Activated naive CD4-positive, alpha-beta T cell (primary cell): ENCODE results near the gene CHAF1A.

Source experiments
- DNase-seq, 4 experiments: peaks; one replicate each; lab custom pipeline; 2025; lab: John Stamatoyannopoulos, UW

CHAF1A gene

GRCh38 chr19:4405977-4406376 is 3.5 kb downstream of the CHAF1A start:
- no peak for DNase-seq

DNA sequence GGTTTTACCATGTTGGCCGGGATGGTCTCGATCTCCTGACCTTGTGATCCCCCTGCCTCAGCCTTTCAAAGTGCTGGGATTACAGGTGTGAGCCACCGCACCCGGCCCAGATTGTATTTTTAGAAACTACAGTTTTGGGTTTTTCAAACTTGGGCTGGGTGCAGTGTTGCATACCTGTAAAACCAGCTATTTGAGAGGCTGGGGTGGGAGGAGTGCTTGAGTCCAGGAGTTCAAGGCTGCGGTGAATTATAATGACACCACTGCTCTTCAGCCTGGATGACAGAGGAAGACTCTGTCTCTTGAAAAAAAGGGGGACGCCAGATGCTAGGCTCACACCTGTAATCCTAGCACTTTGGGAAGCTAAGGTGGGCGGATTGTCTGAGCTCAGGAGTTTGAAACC is 4.2 kb downstream of the CHAF1A start:
- no peak for DNase-seq

- DNase-seq: no peak
These were observed 6.9 kb downstream of the CHAF1A start for GRCh38 chr19:4409123-4409933.

DNA sequence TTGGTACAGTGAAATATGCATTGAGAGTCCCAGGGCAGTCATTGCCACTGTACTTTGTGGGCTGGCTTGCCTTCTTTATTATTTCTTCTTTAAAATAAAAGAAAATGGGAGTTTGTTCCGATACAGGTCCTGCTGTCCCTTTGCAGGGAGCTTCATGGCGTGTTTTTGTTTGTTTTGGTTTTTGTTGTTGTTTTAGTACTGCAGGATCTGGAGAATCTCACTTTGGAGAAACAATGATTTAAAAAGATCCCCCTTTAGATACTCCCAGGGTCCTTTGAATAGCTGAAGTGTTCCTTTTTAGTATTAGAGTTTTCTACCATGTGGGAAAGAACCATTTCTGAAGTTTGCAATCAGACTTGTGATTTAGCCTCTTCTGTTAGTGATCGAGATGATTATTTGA is 11.1 kb downstream of the CHAF1A start:
- DNase-seq: no peak

- no peak for DNase-seq
These were observed 11.8 kb downstream of the CHAF1A start for GRCh38 chr19:4414144-4414799.

DNA sequence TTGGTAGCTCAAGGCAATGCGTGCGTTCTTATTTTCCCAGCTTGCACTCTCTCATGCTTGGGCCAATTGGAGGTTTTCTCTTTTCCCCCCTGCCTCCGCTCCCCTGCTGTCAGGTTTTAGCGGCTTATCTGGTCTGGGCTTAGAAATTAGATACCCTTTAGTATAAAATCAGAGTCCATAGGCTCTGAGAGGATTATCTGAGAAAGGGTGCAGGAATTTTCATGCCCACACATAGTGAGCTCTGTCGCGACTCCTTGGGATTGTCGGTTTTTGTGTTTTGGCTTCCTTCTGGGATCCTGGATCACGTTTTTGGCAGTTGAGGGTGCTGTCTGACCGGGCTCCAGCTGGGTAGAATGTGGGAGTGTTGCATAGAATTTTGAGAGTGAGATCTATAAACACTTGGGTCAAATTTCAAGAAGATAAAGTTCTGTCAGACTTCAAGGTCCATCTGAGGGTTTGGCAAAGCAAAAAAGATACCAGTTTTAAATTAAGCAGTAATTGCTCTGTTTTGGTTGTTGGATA is 12.4 kb downstream of the CHAF1A start:
- DNase-seq: no peak

GRCh38 chr19:4415352-4415751 is 12.9 kb downstream of the CHAF1A start:
- DNase-seq: no peak

- DNase-seq: no peak
These were observed 13.8 kb downstream of the CHAF1A start for GRCh38 chr19:4416268-4416667.

GRCh38 chr19:4423416-4424126 is 21.1 kb downstream of the CHAF1A start:
- DNase-seq: no peak

DNA sequence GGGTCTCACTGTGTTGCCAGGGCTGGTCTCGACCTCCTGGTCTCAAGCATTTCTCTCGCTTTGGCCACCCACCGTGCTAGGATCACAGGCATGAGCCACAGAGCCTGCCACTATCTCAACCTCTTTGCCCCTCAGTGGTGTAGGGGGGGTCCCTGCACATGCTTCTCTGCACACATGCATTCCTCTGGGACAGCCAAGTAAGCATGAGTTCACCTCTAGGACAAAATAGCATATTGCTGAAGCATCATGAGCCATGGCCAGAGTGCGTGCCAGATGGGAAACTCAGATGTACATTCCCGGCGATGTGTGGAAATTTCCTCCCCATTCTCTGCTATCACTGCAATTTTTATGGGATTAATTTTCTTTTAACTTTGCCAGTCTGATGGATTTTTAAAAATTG is 23.1 kb downstream of the CHAF1A start:
- no peak for DNase-seq

DNA sequence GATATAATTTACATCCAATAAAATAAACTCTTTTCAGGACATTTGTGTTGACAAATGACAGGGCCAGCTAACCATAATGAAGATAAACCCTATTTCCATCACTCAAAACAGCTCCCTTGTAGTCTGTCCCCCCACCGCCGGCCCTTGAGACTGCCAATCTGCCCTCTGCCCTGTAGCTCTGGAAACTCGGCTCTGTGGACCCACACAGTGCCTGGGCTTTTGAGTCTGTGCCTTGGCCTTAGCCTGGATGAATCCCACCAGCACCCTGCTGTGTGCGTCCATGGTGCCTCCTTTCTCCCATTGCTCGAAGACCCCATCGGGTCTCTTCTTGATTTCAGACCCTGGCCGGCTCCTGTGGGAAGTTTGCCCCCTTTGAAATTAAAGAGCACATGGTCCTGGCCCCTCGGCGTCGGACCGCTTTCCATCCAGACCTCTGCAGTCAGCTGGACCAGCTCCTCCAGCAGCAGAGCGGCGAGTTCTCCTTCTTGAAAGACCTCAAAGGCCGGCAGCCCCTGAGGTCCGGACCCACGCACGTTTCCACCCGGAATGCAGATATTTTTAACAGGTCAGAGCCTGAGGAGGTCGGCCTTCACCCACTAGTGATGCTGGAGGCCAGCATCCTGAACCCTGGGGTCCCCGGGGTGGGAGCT is 26.0 kb downstream of the CHAF1A start:
- DNase-seq: no peak

GRCh38 chr19:4429256-4429655 is 26.8 kb downstream of the CHAF1A start:
- no peak for DNase-seq

DNA sequence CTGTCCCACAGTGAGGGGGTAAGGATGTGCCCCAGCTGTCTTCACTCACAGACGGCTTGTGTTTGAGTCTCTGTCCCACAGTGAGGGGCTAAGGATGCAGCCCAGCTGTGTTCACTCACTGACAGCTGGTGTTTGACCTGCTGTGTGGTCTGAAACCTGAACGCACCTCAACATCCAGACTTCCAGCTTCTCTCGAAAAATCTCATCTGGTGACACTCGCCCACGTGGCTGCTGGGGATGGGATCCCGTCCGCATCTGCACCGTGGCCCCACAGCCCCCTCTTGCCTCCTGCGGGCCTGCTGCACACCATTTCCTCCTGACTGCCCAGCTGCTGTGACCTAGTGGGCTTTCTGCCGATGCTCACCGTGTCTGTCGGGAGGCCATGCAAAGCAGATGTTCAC is 27.3 kb downstream of the CHAF1A start:
- no peak for DNase-seq

DNA sequence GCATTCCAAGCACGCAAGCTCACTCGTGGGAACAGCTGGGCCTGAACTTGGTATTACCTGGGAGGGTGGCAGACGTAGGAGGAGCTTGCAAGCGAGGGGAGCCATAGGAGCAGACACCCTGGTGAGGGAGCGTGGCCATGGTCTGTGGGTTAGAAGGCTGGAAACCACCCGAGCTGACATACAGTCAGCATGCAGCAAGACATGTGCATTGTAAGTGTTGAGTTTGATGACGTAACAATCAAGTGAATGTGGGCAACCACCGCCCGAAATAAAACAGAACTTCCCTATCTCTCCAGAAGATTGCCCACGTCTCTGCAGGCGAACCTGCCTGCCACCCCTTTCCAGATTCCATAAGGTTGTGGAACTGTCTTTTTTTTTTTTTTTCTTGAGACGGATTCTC is 28.3 kb downstream of the CHAF1A start:
- no peak for DNase-seq

DNA sequence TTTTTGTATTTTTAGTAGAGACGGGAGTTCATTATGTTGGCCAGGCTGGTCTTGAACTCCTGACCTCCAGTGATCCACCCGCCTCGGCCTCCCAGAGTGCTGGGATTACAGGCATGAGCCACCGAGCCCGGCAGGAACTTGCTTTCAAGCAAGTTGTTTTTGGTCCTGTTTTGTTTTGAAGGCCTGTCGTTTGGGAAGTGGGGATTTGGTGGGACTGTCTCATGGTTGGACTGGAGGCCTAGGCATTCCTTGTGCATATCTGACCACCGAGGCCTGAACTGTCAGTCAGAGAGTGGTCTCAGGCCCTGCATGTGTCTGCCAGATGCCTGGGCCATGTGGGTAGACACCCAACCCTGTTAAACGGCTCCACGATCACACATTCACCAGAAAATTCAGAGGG is 28.9 kb downstream of the CHAF1A start:
- no peak for DNase-seq

DNA sequence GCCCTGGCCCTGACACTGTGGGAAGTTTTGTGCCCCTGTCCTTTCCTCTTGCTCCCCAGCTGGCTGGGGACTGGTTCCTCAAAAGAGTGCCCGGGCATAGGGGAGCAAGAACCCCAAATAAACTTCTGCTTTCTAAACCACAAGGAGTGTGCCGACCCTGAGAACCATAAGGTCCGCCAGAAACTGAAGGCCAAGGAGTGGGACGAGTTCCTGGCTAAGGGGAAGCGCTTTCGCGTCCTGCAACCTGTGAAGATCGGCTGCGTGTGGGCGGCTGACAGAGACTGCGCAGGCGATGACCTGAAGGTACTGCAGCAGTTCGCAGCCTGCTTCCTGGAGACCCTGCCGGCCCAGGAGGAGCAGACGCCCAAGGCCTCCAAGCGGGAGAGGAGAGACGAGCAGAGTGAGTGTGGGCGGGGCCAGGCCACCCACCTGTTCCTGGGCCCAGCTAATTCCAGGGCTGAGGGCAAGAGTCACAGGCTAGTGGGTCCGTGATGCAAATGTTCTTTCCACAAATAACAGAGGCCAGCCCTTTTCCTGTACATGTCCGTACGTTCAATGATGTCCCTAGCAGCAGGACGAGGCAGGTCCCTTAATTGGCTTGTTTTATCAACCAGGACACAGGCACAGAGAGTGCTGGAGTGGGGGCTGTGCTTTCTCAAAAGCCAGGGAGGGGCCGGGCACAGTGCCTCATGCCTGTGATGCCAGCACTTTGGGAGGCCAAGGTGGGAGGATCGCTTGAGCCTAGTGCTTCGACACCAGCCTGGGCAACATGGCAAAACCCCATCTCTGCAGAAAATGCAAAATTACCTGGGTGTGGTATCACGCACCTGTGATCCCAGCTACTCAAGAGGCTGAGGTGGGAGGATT is 29.6 kb downstream of the CHAF1A start:
- no peak for DNase-seq

DNA sequence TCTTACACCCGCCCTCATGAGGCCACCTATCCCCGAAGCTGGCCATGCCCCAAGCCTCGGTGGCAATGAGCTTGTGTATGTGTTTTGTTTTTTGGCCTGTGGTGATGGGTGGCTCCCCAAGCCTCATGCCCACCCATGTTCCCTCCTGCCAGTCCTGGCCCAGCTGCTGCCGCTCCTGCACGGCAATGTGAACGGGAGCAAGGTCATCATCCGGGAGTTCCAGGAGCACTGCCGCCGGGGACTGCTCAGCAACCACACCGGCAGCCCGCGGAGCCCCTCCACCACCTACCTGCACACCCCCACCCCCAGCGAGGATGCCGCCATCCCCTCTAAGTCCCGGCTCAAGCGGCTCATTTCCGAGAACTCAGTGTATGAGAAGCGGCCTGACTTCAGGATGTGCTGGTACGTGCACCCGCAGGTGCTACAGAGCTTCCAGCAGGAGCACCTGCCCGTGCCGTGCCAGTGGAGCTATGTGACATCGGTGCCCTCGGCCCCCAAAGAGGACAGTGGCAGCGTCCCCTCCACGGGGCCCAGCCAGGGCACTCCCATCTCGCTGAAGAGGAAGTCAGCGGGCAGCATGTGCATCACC is 30.6 kb downstream of the CHAF1A start:
- DNase-seq: no peak

- no peak for DNase-seq
These were observed 32.0 kb downstream of the CHAF1A start for GRCh38 chr19:4434391-4434790.

GRCh38 chr19:4436231-4436630 is 33.8 kb downstream of the CHAF1A start:
- DNase-seq: no peak

DNA sequence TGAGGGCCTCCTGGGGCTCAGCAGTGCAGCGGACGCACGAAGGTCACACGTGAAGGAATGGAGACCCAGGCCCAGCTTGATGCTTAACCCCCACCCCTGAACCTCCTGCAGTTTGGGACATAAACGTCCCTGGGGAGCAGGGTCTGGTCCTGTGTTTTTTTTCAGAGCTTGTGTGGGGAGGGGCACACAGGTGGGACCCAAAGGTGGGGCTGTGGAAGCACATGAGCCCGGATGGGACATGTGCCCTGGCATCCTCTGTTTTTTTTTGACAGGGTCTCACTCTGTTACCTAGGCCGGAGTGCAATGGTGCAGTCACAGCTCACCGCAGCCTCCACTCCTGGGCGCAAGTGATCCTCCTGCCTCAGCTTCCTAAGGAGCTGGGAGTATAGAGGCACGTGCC is 34.7 kb downstream of the CHAF1A start:
- no peak for DNase-seq

DNA sequence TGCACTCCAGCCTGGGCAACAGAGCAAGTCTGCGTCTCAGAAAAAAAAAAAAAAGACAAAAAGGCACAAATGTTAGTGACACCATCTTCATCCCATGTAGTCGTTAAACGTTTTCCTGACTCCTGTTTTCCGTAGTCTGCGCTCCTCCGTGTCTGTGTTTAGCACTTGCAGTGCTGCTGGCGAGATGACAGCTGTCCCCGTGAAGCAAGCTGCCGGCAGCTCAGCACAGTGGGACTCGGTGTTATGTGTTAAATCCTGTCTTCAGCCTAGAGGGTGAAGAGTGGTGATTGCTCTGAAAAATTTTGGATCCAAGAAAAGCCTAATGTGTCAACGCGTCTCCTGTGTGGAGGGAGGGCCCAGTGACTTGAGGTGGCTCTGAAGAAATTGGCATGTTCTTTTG is 36.8 kb downstream of the CHAF1A start:
- DNase-seq: no peak
